Iris pigment epithelial cell (primary cell): ENCODE results near the gene APOBEC4.

Experiments used
- DNase-seq: peaks from one replicate; pipeline ENCODE4 v3.0.0-alpha.2; 2011; ENCODE audit warnings: low read depth

APOBEC4 gene

DNA sequence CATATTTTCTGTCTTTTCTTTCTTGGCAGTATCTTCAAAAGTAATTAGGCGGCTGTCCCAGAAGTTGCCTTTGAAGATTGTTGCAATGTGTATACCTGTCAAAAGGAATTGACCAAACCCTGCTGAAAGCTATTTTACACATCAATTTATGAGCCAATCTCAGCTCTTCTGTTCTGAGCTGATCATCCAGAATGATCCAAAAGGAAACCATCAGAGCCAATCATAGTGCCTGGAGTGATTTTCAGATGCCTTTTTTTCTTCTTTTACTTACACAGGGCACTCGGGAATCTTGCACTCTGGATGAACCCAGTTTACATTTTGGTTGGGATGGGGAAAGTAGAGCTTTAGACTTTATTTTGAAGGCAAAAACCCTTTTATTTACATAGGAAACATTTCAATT lies 21.8 kb upstream of the APOBEC4 start:
- DNase-seq, result no peak

DNA sequence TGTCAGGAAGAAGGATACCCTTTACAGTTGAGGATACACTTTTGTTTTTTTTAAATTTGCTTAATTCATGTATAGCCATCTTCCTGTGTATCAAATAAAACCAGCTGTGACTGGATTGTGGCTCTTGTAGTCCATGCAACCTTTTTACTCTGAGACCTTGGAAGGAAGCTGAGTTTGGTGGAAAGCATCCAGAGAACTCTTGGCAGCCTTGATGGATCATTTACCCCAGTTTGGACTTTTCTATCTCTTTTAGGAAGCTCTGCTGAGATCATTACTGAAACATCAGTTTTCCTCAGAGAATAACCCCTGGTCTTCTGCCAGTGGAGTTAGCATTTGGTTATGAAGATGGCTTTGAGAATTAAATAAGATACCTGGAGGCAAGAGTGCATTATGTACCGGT lies 21.2 kb upstream of the APOBEC4 start:
- no peak for DNase-seq

DNA sequence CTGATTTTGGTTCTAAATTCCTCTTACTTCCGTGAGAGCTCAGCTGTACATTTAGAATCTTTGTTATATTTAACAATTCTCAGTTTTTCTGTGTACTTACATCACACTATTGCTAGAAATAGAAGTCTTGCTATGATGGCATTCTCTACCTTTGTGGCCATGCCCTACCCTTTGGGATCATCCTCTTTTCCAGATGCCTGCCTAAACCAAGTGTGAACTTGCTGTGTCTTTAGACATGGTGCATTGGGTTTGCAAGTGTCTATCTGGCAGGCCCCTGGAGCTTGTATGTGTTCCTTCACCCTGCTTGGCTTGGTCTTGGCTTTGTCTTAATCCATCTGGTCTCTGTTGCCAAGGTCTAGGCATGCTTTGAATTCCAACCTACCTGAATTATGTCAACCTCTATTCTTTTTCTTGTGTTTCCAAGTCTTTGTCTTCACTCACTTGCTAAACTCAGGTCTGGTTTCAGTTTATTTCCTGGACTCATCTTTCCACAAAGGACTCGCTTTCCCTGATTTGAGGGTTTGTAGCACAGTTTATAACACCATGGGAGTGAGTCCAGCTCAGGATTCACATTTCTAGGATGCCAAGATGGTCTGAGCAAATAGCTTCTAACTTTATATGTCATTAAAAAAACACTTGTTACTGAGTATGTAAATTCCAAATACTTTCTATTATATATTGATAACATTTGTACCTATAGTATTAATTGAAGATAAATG lies 20.6 kb upstream of the APOBEC4 start:
- DNase-seq, result no peak

DNA sequence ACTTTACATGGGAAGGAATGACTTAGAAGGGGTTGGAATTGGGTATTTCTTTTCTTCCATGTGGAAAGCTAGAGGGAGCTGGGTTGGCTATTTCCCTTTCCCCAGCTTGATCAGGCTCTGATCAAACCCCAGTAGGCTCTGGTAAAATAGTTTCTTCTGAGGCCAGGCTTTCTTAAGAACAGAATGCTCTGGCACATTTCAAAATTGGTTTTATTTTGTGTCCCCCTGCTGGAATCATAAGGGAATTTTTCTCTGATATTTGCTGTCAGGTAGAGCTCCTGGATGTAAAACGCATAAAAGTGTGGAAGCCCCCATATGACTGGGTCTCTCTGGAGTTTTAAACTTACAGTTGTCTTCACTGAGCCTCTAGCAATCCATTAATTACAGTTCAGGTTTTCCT lies 17.1 kb upstream of the APOBEC4 start:
- DNase-seq, result peak; percentile 13

DNA sequence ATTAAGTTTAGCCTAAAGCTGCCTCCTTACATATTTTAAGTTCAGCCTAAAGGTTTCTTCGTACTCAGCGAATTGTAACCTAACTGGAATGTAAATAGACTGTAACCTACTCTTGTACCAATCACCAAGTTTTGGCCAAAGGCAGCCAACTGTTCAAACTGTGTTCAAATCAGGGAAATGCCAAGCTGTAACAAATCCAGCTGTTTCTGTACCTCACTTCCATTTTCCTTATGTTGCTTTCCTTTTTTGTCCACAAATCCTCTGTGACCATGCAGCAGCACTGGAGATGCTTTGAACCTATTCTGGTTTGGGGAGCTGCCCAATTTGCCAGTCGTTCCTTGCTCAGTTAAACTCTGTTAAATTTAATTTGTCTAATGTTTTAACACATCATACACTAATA lies 3.2 kb upstream of the APOBEC4 start:
- DNase-seq, result no peak

DNA sequence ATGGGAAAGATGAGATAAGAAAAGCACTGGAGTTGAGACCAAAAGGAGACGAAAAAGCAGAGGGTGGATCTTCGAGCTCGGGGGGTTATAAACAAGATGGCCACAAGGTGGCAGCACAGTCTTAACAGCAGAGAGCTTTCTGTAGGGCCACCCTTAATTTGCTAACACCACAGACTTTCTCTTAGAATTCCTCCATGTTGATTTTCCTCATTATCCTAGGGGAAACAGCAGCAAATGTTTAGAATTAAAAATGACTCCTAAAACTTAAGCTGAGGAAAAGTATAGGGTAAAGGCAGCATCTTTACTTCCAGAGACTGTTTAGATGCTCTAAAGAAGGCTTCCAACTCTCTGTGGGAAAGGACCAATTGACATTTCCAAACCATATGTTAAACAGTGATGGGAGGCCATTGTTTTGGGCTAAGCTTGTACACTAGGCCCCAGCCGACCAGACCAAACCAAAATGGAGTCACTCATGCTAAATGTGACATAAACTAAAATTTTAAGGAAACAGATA lies 2.5 kb upstream of the APOBEC4 start:
- DNase-seq, result peak; percentile 76

DNA sequence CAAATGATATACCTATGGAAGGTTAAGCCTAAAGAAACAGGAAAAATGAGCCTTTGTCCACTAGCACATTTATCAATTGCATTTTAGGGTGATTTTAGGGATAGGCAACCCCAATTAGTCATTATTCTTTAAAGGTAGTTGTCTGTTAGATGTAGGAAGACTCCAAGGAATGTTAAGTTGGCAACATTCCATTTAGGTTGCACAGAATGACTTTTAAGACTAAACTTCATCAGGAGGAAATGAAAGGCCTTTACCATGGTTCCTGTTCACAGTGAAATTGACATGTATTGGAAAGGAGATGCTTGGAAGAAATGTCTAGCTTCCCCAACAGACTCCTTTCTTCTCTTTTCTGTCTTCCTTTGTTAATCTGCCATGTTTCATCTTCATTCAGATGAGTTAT lies 1.6 kb upstream of the APOBEC4 start:
- DNase-seq, result no peak

DNA sequence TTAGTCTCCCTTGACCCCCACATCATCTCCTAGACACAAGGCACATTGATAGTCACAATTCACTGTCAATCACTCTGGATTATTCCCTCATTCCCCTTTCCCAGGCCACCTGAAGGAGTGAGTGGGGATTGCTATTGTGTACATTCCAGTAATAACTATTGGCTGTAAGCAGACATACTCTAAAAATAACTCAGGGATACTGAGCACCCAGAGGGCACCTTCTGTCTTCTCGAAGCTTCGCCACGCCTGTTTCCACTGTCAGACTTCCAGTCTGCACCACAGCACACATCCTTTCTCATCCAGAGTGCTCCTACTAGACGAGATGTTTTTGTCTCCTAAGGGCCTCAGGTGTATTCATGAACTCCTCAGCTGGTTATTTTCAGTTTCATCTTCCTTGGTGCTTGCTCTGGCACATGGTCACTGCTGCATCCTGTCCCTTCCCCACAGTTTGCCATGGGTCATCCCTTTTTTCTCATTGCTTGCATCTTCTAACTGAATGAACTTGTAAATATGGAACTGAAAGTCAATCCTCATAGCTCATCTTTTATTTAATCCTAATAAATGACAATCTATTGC lies 848 bp upstream of the APOBEC4 start:
- no peak for DNase-seq

DNA sequence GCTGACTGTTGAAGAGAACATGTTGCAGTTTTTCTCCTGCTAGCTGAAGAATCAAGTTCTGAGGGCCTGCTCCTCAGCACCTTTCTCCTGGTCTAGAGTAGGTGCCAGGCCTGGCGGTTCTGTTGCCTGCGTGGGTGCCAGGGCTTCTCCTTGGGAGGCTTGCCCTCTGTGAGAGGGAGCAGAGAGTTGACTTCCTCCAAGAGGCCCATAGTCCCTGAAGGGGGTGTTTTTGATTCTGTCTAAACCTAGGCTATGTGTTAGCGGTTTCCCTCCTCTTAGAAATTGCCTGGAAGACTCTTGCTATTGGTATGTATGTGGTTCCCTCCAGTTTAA lies 312 bp upstream of the APOBEC4 start:
- no peak for DNase-seq

DNA sequence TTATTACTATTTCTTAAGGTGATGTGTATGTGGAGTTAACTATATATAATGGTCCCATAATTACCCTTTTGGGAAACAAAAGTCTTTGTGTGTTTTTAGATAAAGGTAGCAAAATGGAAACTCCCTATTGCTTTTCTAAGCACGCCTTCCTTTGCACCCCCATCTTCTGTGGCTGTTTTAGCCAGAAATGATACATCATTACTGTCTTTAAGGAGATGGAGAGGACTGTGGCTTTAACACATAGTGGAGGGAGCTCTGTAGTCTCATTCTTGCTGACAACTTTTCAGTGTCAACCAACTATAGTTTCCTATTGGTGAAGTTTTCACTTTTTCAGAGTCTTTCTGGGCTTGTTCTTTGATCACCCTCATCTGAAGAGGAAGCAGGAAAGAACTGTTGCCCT lies 1.0 kb downstream of the APOBEC4 start:
- DNase-seq, result no peak

DNA sequence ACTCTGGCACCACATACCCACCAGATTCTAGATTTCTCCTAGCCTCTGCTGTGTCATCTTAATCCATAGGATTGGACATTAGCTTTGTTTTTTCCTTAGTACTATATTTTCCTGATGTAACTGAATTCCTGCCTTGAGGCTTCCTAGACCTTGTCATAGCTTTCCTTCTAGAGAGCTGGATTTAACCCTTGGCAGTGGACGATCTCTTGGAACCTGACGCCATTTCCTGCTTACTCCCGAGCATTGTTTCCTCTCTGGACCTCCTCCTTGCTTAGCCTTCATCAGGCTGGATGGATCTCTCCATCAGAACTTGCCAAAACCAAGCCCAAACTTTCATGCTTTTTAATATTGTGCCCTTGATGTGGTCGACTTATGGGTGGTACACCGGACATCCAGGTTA lies 1.5 kb downstream of the APOBEC4 start:
- no peak for DNase-seq

DNA sequence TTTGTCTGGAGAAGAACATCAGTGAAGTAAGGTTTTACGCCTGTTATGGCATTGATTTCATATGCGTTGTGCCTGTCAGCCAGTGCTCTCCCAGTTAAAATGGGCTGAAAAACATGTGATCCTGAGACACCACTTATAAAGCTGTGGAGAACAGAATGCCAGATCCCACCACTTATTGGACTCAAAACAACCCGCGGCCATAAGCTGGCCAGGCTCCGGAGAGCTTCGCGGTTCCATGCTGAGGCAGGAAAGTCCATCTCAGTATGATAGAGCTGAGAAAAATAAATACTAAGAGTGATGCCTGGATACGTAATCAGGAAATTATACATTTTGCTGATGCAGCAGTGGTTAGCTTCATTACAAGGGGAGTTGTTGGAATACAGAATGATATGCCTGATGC lies 5.1 kb downstream of the APOBEC4 start:
- no peak for DNase-seq

DNA sequence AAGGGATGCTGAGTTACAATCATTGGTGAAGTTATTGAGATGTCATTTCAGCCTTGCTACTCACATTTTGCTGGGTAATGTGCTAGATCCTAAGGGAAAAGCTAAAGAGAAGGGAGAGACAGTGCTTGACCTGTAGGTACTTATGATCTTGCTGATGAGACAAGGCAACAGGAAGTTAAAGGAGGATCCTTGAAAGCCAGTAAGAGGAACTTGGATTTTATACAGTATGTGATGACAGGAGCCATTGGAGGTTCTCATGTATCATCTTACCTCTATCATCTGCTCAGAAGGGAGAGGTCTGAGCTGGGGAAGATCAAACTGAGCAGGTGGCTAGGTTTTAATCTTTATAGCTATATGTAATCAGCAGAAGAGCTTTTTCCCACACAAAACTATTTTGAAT lies 6.3 kb downstream of the APOBEC4 start:
- DNase-seq, result no peak

DNA sequence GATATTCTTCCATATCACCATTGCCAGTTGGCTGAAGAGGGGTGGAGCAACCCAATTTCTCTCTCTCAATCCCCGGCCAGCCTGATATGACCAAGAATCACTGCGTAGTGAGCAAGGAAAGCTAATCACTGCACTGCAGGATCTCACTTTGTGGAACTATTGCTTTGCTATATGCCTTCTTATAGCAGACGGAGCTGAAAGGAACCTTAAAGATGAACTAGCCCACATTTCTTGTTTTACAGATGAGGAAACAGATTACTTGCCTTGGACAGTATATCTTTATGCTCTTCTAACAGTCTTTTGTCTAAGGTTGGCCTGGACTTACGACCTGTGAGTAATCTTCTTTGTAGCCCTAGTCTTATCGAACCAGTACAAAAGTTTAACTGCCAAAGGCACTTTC lies 7.6 kb downstream of the APOBEC4 start:
- no peak for DNase-seq

DNA sequence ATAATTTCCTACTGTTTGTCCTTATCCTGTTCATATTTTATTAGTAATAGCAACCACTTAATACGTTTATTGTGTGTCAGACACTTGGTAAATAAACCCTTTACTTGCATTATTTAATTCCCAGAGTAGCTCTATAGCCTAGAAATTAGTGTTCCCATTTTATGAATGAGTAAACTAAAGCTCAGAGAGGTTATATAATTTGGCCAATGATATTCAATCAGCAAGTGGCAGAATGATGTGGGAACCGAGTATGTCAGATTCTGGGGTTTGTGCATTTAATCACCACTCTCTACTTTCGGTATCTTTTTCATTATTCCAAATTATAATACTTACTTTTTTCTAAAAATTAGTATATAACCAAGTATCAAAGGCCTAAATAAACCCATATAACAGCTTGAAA lies 10.9 kb downstream of the APOBEC4 start:
- no peak for DNase-seq

DNA sequence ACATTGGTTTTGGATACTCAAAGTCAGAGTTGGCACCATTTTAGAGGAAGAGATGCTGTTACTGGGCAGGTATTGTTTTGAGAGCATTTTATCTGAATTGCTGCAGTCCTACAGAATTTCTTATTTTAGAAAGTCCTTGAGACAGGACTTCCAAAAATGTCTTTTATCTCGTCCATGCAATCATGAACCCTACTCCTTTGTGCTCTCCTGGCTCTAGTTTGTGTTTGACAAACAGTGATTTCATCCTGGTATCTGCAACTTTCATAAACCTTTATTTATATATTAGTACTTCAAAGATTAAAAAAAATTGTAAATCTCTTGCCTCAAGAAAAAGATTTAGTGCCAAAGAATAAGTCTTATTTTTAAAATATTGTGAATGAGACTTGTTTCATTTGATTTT lies 12.9 kb downstream of the APOBEC4 start:
- no peak for DNase-seq

DNA sequence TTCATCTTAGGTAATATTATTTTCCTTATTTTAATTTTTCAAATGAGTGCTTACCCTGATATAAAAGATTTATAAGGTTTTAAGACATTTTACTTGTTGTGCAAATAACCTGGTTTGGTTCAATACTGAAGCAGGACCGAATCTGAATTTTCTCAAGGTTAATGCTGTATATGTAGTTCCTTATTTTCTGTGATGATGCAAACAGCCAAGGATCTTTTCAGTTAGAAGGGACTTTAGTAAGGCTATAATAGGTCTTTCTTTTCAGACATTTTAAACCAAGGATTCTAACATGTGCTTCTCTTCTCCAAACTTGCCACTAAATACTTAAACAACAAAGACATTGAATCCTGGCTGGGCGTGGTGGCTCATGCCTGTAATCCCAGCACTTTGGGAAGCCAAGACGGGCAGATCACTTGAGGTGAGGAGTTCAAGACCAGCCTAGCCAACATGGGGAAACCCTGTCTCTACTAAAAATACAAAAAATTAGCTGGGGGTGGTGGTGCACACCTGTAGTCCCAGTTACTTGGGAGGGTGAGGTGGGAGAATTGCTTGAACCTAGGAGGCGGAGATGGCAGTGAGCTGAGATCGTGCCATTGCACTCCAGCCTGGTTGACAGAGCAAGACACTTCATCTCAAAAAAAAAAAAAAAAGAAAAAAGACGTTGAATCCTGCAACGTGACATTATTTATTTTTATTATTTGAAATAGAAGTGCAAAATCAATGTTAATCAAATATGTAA lies 14.3 kb downstream of the APOBEC4 start:
- no peak for DNase-seq

DNA sequence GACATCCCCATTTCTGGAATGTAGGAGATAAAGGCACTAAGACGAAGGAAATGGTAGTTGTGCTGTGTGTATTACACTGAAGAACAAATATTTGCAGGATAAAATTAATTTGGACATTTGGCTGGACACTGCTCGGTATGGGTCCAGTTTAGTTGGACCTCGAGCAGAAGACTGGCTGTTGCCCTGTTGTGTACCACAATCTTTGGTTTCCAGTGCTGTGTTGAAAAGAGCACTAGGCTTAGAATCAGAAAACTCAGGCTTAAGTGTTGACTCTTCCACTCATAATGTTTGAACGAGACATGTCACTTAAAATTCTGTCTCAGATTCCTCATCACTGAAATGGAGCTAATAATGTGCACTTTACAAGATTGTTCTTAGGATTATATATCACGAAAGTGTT lies 16.3 kb downstream of the APOBEC4 start:
- no peak for DNase-seq

DNA sequence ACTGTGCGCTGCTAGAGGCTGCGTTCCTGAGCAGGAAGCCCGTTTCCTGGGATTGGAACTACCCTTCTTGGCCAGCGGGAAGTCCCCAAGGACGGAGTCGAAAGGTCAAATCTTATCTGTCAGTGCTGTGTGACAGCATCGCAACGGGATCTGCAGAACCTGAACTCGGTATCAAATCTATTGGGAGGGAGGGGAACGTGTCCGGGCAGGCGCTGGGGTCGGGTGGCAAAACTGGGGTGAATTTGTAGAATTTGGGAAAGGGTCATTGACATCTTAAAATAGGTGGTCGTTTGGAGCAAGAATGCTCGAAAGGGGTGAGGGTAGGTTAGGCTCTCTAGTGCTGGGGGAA lies 16.8 kb downstream of the APOBEC4 start:
- no peak for DNase-seq

DNA sequence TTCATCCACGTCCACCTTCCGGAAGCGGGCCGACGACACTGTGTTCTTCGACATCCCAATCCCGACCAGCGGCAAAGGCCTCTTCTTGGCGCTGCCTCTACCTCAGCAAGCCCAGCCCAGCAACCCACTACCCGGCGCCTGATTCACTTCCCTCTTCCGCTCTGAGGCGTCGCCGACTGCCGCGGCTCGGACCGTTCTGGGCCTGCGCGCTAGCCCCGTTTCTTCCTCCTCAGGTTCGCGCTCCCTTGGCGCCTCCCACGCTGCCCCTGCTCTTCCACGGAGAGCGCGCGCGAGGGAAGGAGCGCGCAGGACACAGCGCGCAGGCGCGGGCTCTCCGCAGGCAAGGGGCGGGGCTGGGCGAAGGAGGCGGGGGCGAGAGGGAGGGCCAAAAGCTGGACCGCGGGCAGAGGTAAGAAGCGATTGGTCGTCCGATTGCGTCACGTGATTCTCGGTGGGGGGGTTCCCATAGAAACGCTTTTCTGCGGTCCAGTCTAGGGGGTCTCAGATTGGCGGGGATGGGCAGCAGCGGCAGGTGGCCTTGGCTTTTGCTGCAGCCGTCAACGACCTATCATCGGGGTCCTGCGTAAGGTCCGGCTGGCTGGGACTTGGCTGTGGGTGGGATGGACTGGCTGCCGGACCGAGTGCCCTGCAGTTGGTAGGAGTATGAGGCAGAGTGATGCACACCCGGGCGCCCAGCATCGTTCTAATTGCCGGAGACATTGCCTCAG lies 17.3 kb downstream of the APOBEC4 start, which contains the start of gene ARPC5:
ARPC5 (minus strand) TSS at position 178 of the 728 bp plus-strand sequence; CDS start at position 54, 124 bp downstream.
- DNase-seq, result peak; percentile 99

DNA sequence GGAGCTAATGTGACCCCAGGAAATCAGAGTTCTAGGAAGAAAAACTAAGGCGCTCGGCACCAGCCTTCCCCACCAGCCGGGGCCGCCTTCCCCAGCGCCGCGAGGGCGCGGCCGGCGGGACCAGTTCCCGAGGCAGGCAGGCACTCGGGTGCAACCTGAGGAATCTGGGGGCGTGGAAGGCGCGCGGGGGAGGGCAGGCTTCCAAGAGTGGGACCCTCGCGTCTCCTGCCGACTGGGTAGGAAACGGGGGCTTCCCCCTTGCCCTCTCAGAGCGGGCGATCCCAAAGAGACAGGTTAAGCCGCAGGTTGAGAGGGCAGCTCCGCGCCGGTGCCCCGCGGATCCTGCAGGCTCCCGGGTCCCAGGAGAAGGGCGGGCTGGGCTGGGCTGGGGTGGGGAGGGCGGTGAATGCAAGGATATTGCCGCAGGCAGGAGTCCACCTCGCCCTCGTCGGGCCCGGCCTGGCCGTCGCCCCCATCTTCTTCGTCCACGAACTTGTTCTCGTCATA lies 18.0 kb downstream of the APOBEC4 start:
- DNase-seq, result no peak

DNA sequence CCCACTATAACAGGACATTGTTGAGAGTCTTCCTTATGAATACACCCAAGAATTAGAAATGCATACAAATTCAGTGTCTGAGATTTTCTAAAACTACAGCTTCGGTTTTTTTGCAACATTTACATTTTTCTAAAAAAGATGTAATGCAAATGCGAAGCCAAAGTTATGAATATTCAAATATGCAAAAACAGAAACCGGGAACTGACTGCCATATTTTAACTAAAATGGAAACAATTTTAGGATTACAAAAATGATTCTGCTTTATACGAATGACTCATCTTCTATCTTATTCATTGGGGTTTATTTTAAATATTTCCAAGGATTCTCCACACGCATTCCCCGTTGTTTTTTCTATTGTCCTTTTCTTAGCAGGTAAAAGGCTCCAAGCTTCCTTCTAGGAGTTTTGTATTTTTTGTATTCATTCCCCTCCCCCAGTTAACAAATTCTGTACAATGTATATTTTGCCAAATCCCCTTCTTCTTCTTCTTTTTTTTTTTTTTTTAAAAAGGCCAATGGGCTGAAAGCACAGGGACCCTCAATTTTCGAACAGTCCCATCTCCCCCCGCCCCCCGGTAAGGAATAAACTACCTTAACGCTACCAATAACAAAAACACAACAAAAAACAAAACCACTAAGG lies 18.6 kb downstream of the APOBEC4 start:
- no peak for DNase-seq
